Neuronal stem cell (in vitro differentiated cells): ENCODE results near the gene ANO9.

ENCODE experiments used
- DNase-seq: peaks from one replicate; pipeline ENCODE4 v3.0.0-alpha.2; 2013; ENCODE audit warnings: low spot score
- H2AFZ ChIP-seq: one replicate; pipeline ENCODE4 v1.6.1; 2013; ENCODE audit warnings: mild to moderate bottlenecking, low read length, inconsistent platforms
- H2AK5ac ChIP-seq: 2 replicates; pipeline ENCODE4 v1.6.1; 2013; ENCODE audit warnings: low read depth, mild to moderate bottlenecking, inconsistent platforms, low read length, moderate library complexity, mixed read lengths
- H2BK120ac ChIP-seq: 2 replicates; pipeline ENCODE4 v1.6.1; 2013; ENCODE audit warnings: low read depth, mild to moderate bottlenecking, inconsistent platforms, low read length, moderate library complexity, mixed read lengths
- H2BK12ac ChIP-seq: one replicate; pipeline ENCODE4 v1.6.1; 2013; ENCODE audit warnings: low read length, inconsistent platforms
- H2BK15ac ChIP-seq: 2 replicates; pipeline ENCODE4 v1.6.1; 2013; ENCODE audit warnings: mild to moderate bottlenecking, low read length, inconsistent platforms, mixed read lengths
- H2BK5ac ChIP-seq: one replicate; pipeline ENCODE4 v1.6.1; 2013; ENCODE audit warnings: inconsistent platforms, mild to moderate bottlenecking, low read length, moderate library complexity
- H3K14ac ChIP-seq: one replicate; pipeline ENCODE4 v1.6.1; 2013; ENCODE audit warnings: low read length, inconsistent platforms
- H3K18ac ChIP-seq: 2 replicates; pipeline ENCODE4 v1.6.1; 2013; ENCODE audit warnings: low read length, inconsistent platforms
- H3K23ac ChIP-seq: 2 replicates; pipeline ENCODE4 v1.6.1; 2013; ENCODE audit warnings: low read depth, mild to moderate bottlenecking, mixed read lengths, low read length, inconsistent platforms; ENCODE audit not compliant: poor library complexity
- H3K27ac ChIP-seq: replicated peaks from 3 replicates; pipeline ENCODE4 v1.5.1; 2013; ENCODE audit warnings: low read length, inconsistent platforms
- H3K27me3 ChIP-seq, 3 experiments: 2 replicates each; pipeline ENCODE4 v1.6.1; 2013; ENCODE audit warnings: low read length in 3 of 3, mild to moderate bottlenecking in 2 of 3, inconsistent platforms in 1 of 3, low read depth in 1 of 3, mixed read lengths in 1 of 3, moderate library complexity in 1 of 3; ENCODE audit not compliant: control insufficient read depth in 3 of 3, insufficient read depth in 3 of 3
- H3K36me3 ChIP-seq, 2 donors: replicated peaks in 1 of 2; 2 replicates each; pipeline ENCODE4 v1.6.1; 2013; ENCODE audit warnings: low read length in 2 of 2; ENCODE audit not compliant: control insufficient read depth in 2 of 2, insufficient read depth in 2 of 2
- H3K4ac ChIP-seq: 2 replicates; pipeline ENCODE4 v1.6.1; 2013; ENCODE audit warnings: inconsistent platforms, mild to moderate bottlenecking, low read length, moderate library complexity
- H3K4me1 ChIP-seq, 2 donors: 1 replicate in 1 of 2; 2 replicates in 1 of 2; pipeline ENCODE4 v1.6.1; 2013; ENCODE audit warnings: low read length in 2 of 2, low read depth in 1 of 2; ENCODE audit not compliant: control insufficient read depth in 2 of 2, insufficient read depth in 1 of 2
- H3K4me2 ChIP-seq: one replicate; pipeline ENCODE4 v1.6.1; 2013; ENCODE audit warnings: mild to moderate bottlenecking, low read length, inconsistent platforms; ENCODE audit not compliant: insufficient read depth, poor library complexity, severe bottlenecking
- H3K4me3 ChIP-seq, 2 donors: 2 replicates each; pipeline ENCODE4 v1.5.1; 2013; ENCODE audit warnings: low read length in 2 of 2, mild to moderate bottlenecking in 2 of 2, inconsistent platforms in 1 of 2, moderate library complexity in 1 of 2
- H3K79me1 ChIP-seq: one replicate; pipeline ENCODE4 v1.6.1; 2013; ENCODE audit warnings: low read depth, mild to moderate bottlenecking, inconsistent platforms, low read length, moderate library complexity
- H3K9ac ChIP-seq: one replicate; pipeline ENCODE4 v1.6.1; 2013; ENCODE audit warnings: mild to moderate bottlenecking, low read depth, low read length, inconsistent platforms; ENCODE audit not compliant: poor library complexity
- H3K9me3 ChIP-seq, 2 donors: replicated peaks in 1 of 2; 2 replicates each; pipeline versions ENCODE3 to v1.6.1; 2013; ENCODE audit warnings: low read length in 2 of 2, mild to moderate bottlenecking in 2 of 2, inconsistent platforms in 1 of 2, low read depth in 1 of 2, mixed read lengths in 1 of 2, moderate library complexity in 1 of 2; ENCODE audit not compliant: control insufficient read depth in 2 of 2, insufficient read depth in 1 of 2
- H4K8ac ChIP-seq: one replicate; pipeline ENCODE4 v1.6.1; 2013; ENCODE audit warnings: low read depth, mild to moderate bottlenecking, inconsistent platforms, low read length, moderate library complexity
- H4K91ac ChIP-seq: one replicate; pipeline ENCODE4 v1.6.1; 2013; ENCODE audit warnings: low read length, low read depth, mild to moderate bottlenecking, inconsistent platforms; ENCODE audit not compliant: poor library complexity
- WGBS, 2 donors: extraction: QIAGEN DNeasy Blood & Tissue Kit; methylation state at CpG; one replicate each; pipeline ENCODE4 v1.1.7; 2013; ENCODE audit warnings: missing lambda C conversion rate in 2 of 2, mixed read lengths in 1 of 2; ENCODE audit not compliant: insufficient read length in 2 of 2, insufficient replicate concordance in 1 of 2; ENCODE audit errors: extremely low coverage in 2 of 2; 5-methylcytosine and 5-hydroxymethylcytosine counted together

ANO9 gene

GRCh38 chr11:416757-417621, 24.8 kb downstream of the ANO9 start:
- Histone ChIP-seq H3K18ac (peak overlapping the region; percentile 92), H3K79me1 (no peaks in the 10 kb centered on the region), H2BK5ac (peak overlapping the region; percentile 87), H3K23ac (peak overlapping the region; percentile 95), H3K36me3 (no peaks in the 10 kb centered on the region), H2BK120ac (no peak overlapping the region), H2BK12ac (no peak overlapping the region), H3K27me3 (peaks cover 15 to 64% (median 44%) of the 10 kb centered on the region in 3 experiments), H2AFZ (peak overlapping the region; percentile 91), H3K27ac (no peak overlapping the region), H3K14ac (peak overlapping the region; percentile 47), H3K4me1 (peaks cover 0 to 7% of the 10 kb centered on the region in 2 donors), H3K4ac (no peak overlapping the region), H4K8ac (no peak overlapping the region), H3K9me3 (peaks cover 0 to 4% of the 10 kb centered on the region in 2 donors), H3K4me2 (peak overlapping the region; percentile 93), H4K91ac (no peak overlapping the region), H3K9ac (peak overlapping the region; percentile 84), H2BK15ac (peak overlapping the region; percentile 99), H3K4me3 (peak overlapping the region; percentile 31 to 77), H2AK5ac (peak overlapping the region; percentile 46)
- WGBS, 2 donors: no CpG with 5 or more reads among the region's 97 CpGs
- DNase-seq: no peak

- Histone ChIP-seq H4K91ac (no peak overlapping the region), H3K4me2 (peak overlapping the region; percentile 93), H3K18ac (peak overlapping the region; percentile 92), H3K27me3 (peaks cover 15 to 61% (median 44%) of the 10 kb centered on the region in 3 experiments), H2BK120ac (no peak overlapping the region), H3K9ac (peak overlapping the region; percentile 84), H2BK15ac (peak overlapping the region; percentile 99), H3K4me3 (peak overlapping the region in 1 of 2 donors; percentile 77), H3K27ac (no peak overlapping the region), H3K36me3 (no peaks in the 10 kb centered on the region), H2AK5ac (peak overlapping the region; percentile 46), H2AFZ (peak overlapping the region; percentile 91), H3K79me1 (no peaks in the 10 kb centered on the region), H3K4ac (no peak overlapping the region), H3K9me3 (peaks cover 0 to 4% of the 10 kb centered on the region in 2 donors), H2BK12ac (peak overlapping the region; percentile 84), H3K4me1 (peaks cover 0 to 7% of the 10 kb centered on the region in 2 donors), H2BK5ac (peak overlapping the region; percentile 87), H4K8ac (peak overlapping the region; percentile 17), H3K23ac (peak overlapping the region; percentile 95), H3K14ac (peak overlapping the region; percentile 56)
- no peak for DNase-seq
- WGBS, 2 donors: no CpG with 5 or more reads among the region's 45 CpGs
Measured at GRCh38 chr11:416051-416756, 25.6 kb downstream of the ANO9 start.

GRCh38 chr11:415640-416041, 26.2 kb downstream of the ANO9 start:
- Histone ChIP-seq H3K4me1 (peaks cover 0 to 7% of the 10 kb centered on the region in 2 donors), H3K18ac (no peak overlapping the region), H2BK120ac (no peak overlapping the region), H4K91ac (no peak overlapping the region), H2AK5ac (no peak overlapping the region), H3K14ac (no peak overlapping the region), H3K9ac (no peak overlapping the region), H3K27ac (no peak overlapping the region), H2BK5ac (no peak overlapping the region), H3K23ac (no peak overlapping the region), H3K79me1 (no peaks in the 10 kb centered on the region), H2BK15ac (no peak overlapping the region), H3K9me3 (peaks cover 0 to 4% of the 10 kb centered on the region in 2 donors), H3K27me3 (peaks cover 15 to 61% (median 44%) of the 10 kb centered on the region in 3 experiments), H3K4me2 (no peak overlapping the region), H2BK12ac (no peak overlapping the region), H3K36me3 (no peaks in the 10 kb centered on the region), H3K4ac (no peak overlapping the region), H4K8ac (no peak overlapping the region), H2AFZ (no peak overlapping the region), H3K4me3 (no peak overlapping the region)
- no peak for DNase-seq
- WGBS, 2 donors: no CpG with 5 or more reads among the region's 5 CpGs
